Suprapubic skin (tissue), 4 donors: ENCODE data around the gene RGS7. TPM values are rescaled to one million over a fixed set of nuclear protein-coding genes. Genes with fewer than 3 reads are reported as not detected.

Source experiments
- DNase-seq, 2 donors: peaks; one replicate each; pipeline ENCODE4 v3.0.0-alpha.2; 2019; ENCODE audit warnings: low spot score in 2 of 2
- H3K27ac ChIP-seq: fragments of 200-600 bp; sonication (generic); one replicate; pipeline ENCODE4 v1.5.1; 2019
- H3K27me3 ChIP-seq: fragments of 200-600 bp; sonication (generic); one replicate; pipeline ENCODE4 v1.5.1; 2019
- H3K36me3 ChIP-seq: fragments of 200-600 bp; sonication (generic); one replicate; pipeline ENCODE4 v1.5.1; 2019
- H3K4me1 ChIP-seq: fragments of 200-600 bp; sonication (generic); one replicate; pipeline ENCODE4 v1.5.1; 2019
- H3K4me3 ChIP-seq: fragments of 200-600 bp; sonication (generic); one replicate; pipeline ENCODE4 v1.5.1; 2019; ENCODE audit warnings: mild to moderate bottlenecking
- H3K9me3 ChIP-seq: fragments of 200-600 bp; sonication (generic); one replicate; pipeline ENCODE4 v1.5.1; 2019
- CTCF ChIP-seq, 2 donors: fragments of 200-600 bp in 1 of 2; fragments of 450-650 bp in 1 of 2; sonication (generic) in 1 of 2; IDR thresholded peaks; one replicate each; pipeline ENCODE4 v1.5.1; 2016 to 2019; ENCODE audit warnings: antibody characterized with exemption in 2 of 2, mild to moderate bottlenecking in 1 of 2, moderate library complexity in 1 of 2
- EP300 ChIP-seq: sonication (generic); formaldehyde crosslinking; IDR thresholded peaks from one replicate; pipeline ENCODE4 v1.6.1; 2017; ENCODE audit warnings: antibody characterized with exemption
- POLR2A ChIP-seq, 2 donors: fragments of 450-650 bp; IDR thresholded peaks; one replicate each; pipeline ENCODE4 v1.6.1; 2017; ENCODE audit warnings: antibody characterized with exemption in 2 of 2, mild to moderate bottlenecking in 2 of 2, moderate library complexity in 2 of 2
- POLR2AphosphoS5 ChIP-seq, 3 donors: sonication (generic); formaldehyde crosslinking; IDR thresholded peaks; one replicate each; pipeline ENCODE4 v1.6.1; 2017; ENCODE audit warnings: antibody characterized with exemption in 3 of 3
- WGBS: methylation state at CpG from one replicate; pipeline ENCODE4 v1.1.5; 2018; 5-methylcytosine and 5-hydroxymethylcytosine counted together
- total RNA-seq, 4 donors: library from RNA; depleted of rRNA; stranded (reverse); fragments of >200 nt; gene quantifications; one replicate each; pipeline ENCODE4 v1.1.0, GENCODE V29; 2016

Gene RGS7
- total RNA-seq, 4 donors from 2014 or later = not detected

GRCh38 chr1:241129207-241129960 is 227.6 kb downstream of the RGS7 start:
- TF ChIP-seq POLR2A (IDR thresholded peaks at IDR 0.05) = no peak
- no peak for TF ChIP-seq EP300
- TF ChIP-seq CTCF (IDR thresholded peaks at IDR 0.05) = no peak
- no peak for TF ChIP-seq POLR2AphosphoS5 (IDR thresholded peaks at IDR 0.05)
- no peaks in the 10 kb centered on the region for H3K9me3 ChIP-seq
- no peaks in the 10 kb centered on the region for H3K36me3 ChIP-seq
- H3K27ac ChIP-seq = no peak overlapping the region
- DNase-seq = no peak
- H3K27me3 ChIP-seq = no peaks in the 10 kb centered on the region
- 48% methylated on average over 11 of the region's 11 CpGs for WGBS
- H3K4me1 ChIP-seq = no peaks in the 10 kb centered on the region
- no peak overlapping the region for H3K4me3 ChIP-seq

GRCh38 chr1:241125286-241125685 is 231.7 kb downstream of the RGS7 start:
- H3K4me1 ChIP-seq = no peaks in the 10 kb centered on the region
- 75% methylated on average over 2 of the region's 2 CpGs for WGBS
- H3K36me3 ChIP-seq = no peaks in the 10 kb centered on the region
- no peaks in the 10 kb centered on the region for H3K9me3 ChIP-seq
- no peak overlapping the region for H3K27ac ChIP-seq
- TF ChIP-seq CTCF (IDR thresholded peaks at IDR 0.05) (no peak), POLR2AphosphoS5 (IDR thresholded peaks at IDR 0.05) (no peak), POLR2A (IDR thresholded peaks at IDR 0.05) (no peak), EP300 (no peak)
- no peak overlapping the region for H3K4me3 ChIP-seq
- no peak for DNase-seq
- no peaks in the 10 kb centered on the region for H3K27me3 ChIP-seq

- WGBS = 85% methylated on average over 3 of the region's 3 CpGs
- Histone ChIP-seq H3K9me3 (no peaks in the 10 kb centered on the region), H3K27ac (no peak overlapping the region), H3K36me3 (no peaks in the 10 kb centered on the region), H3K4me3 (no peak overlapping the region), H3K27me3 (no peaks in the 10 kb centered on the region), H3K4me1 (no peaks in the 10 kb centered on the region)
- DNase-seq = no peak
- TF ChIP-seq EP300 (no peak), POLR2AphosphoS5 (IDR thresholded peaks at IDR 0.05) (no peak), POLR2A (IDR thresholded peaks at IDR 0.05) (no peak), CTCF (IDR thresholded peaks at IDR 0.05) (no peak)
Observed at GRCh38 chr1:241118049-241118448, 239.0 kb downstream of the RGS7 start.

- no peak overlapping the region for H3K27ac ChIP-seq
- TF ChIP-seq POLR2AphosphoS5 (IDR thresholded peaks at IDR 0.05) (no peak), EP300 (no peak), CTCF (IDR thresholded peaks at IDR 0.05) (no peak)
- no peak for DNase-seq
- no peak overlapping the region for H3K4me3 ChIP-seq
- WGBS = 75% methylated on average over 5 of the region's 5 CpGs
- no peaks in the 10 kb centered on the region for H3K4me1 ChIP-seq
- no peaks in the 10 kb centered on the region for H3K36me3 ChIP-seq
- no peaks in the 10 kb centered on the region for H3K27me3 ChIP-seq
- no peaks in the 10 kb centered on the region for H3K9me3 ChIP-seq
Observed at GRCh38 chr1:241115784-241116183, 241.2 kb downstream of the RGS7 start.

GRCh38 chr1:241114699-241115233 is 242.2 kb downstream of the RGS7 start:
- H3K9me3 ChIP-seq = no peaks in the 10 kb centered on the region
- H3K27ac ChIP-seq = no peak overlapping the region
- no peak overlapping the region for H3K4me3 ChIP-seq
- H3K4me1 ChIP-seq = no peaks in the 10 kb centered on the region
- TF ChIP-seq POLR2AphosphoS5 (IDR thresholded peaks at IDR 0.05) (no peak), EP300 (no peak), CTCF (IDR thresholded peaks at IDR 0.05) (no peak), POLR2A (IDR thresholded peaks at IDR 0.05) (no peak)
- H3K36me3 ChIP-seq = no peaks in the 10 kb centered on the region
- WGBS = 73% methylated on average over 1 of the region's 1 CpG
- no peaks in the 10 kb centered on the region for H3K27me3 ChIP-seq
- no peak for DNase-seq
